Activated T-helper 2 cell treated with anti-CD3 and anti-CD28 coated beads, Interferon-gamma antibody, Interleukin-2, Interleukin-4, amounts not matched to agents 10 μg/mL and 5 μg/mL and 100 μg/mL, durations not matched to agents 14 hours and 24 hours and 36 hours (primary cell): Measurements from ENCODE around the gene NEURL1B. TPM values are rescaled to one million over a fixed set of nuclear protein-coding genes. Genes with fewer than 3 reads are reported as not detected.

Experiments
- DNase-seq: peaks from one replicate; pipeline ENCODE4 v3.0.0; 2021; ENCODE audit warnings: low spot score
- H3K27ac Mint-ChIP-seq: one replicate; pipeline ENCODE4 v1.8.0; 2021; ENCODE audit warnings: mixed read lengths
- H3K27me3 Mint-ChIP-seq: one replicate; pipeline ENCODE4 v1.8.0; 2021; ENCODE audit warnings: low read depth, mixed read lengths
- H3K36me3 Mint-ChIP-seq: one replicate; pipeline ENCODE4 v1.8.0; 2021; ENCODE audit warnings: low read depth, mixed read lengths
- H3K4me1 Mint-ChIP-seq: one replicate; pipeline ENCODE4 v1.8.0; 2021; ENCODE audit warnings: low read depth, mixed read lengths
- H3K4me3 Mint-ChIP-seq: one replicate; pipeline ENCODE4 v1.8.0; 2021; ENCODE audit warnings: low read depth, mild to moderate bottlenecking, moderate library complexity, mixed read lengths
- H3K9me3 Mint-ChIP-seq: one replicate; pipeline ENCODE4 v1.8.0; 2021; ENCODE audit warnings: mixed read lengths
- intact Hi-C: fragments of 100-400 bp; cut with micrococcal nuclease; formaldehyde crosslinking; loops from one replicate; pipeline ENCODE4 v1.15.1; 2023
- total RNA-seq: library from RNA; stranded (reverse); gene quantifications from 2 replicates; pipeline ENCODE4 v1.2.3, GENCODE V29; 2022

The NEURL1B gene
- total RNA-seq, 1 donor from 2014 or later, result 0.37 TPM

DNA sequence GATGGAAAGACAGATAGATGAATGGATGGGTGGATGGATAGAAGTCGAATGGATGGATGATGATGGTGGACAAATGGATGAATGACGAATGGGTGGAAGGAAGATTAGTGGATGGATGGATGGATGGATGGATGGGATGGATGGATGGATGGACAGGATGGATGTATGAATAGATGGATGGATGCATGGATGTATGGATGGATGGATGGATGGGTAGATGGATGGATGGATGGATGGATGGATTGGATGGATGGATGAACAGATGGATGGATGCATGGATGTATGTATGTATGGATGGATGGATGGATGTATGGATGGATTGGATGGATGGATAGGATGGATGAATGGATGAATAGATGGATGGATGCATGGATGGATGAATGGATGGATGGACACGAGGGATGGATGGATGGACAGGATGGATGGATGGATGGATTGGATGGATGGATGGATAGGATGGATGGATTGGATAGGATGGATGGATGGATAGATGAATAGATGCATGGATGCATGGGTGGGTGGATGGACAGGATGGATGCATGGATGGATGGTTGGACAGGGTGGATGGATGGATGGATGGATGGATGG is 77.6 kb downstream of the NEURL1B start:
- Mint-ChIP-seq H3K27ac (no peak overlapping the region), H3K4me3 (no peak overlapping the region), H3K27me3 (no peaks in the 10 kb centered on the region), H3K36me3 (no peaks in the 10 kb centered on the region), H3K4me1 (peaks cover 6% of the 10 kb centered on the region), H3K9me3 (no peaks in the 10 kb centered on the region)
- no peak for DNase-seq
- intact Hi-C loops, result loop anchor here (10.0 kb wide), 1 partner anchor 116 kb away; the partner anchor contains the start of gene ERGIC1

DNA sequence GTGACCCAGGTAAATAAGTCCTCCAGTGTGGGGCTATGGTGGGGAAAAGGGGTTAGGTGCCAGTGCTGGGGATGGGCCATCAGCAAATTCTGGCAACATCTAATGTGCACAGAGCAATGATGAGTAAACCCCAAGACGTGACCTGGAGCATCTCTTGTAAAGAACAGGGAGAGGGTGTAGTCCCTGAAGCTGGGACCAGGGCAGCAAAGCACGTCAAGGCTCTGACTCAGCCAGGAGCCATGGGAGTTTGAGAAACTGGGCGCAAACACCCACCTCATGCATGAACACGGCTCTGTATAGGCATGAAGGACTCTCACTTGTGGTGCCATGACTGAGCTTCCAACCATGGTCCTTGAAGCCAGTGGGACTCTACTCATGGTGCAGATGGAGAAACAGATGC is 78.1 kb downstream of the NEURL1B start:
- H3K4me3 Mint-ChIP-seq, result no peak overlapping the region
- intact Hi-C loops, result loop anchor here (10.0 kb wide), 1 partner anchor 116 kb away; the partner anchor contains the start of gene ERGIC1
- peaks cover 6% of the 10 kb centered on the region for H3K4me1 Mint-ChIP-seq
- DNase-seq, result no peak
- H3K27me3 Mint-ChIP-seq, result no peaks in the 10 kb centered on the region
- H3K27ac Mint-ChIP-seq, result no peak overlapping the region
- H3K9me3 Mint-ChIP-seq, result no peaks in the 10 kb centered on the region
- H3K36me3 Mint-ChIP-seq, result no peaks in the 10 kb centered on the region

DNA sequence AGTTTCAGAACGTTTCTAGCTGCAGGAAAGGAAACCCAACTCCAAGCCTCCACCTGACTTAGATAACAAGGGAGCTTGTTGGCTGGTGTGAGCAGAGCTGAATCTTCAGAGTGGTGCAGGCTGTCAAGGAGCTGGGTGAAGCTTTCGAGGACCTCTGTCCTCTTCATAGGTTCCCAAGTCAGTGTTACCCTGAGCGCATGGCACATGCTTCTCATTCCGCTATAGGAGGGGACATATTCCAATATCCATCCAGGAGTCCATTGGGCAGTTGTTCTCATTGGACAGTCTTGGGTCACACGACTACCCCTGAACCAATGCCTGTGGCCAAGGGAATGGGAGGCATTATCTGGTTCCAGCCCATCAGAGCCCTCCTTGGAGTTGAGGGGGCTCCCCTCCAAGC is 79.6 kb downstream of the NEURL1B start:
- H3K4me1 Mint-ChIP-seq, result peaks cover 6% of the 10 kb centered on the region
- no peak overlapping the region for H3K4me3 Mint-ChIP-seq
- no peaks in the 10 kb centered on the region for H3K9me3 Mint-ChIP-seq
- no peaks in the 10 kb centered on the region for H3K27me3 Mint-ChIP-seq
- H3K27ac Mint-ChIP-seq, result no peak overlapping the region
- no peaks in the 10 kb centered on the region for H3K36me3 Mint-ChIP-seq
- DNase-seq, result no peak
- intact Hi-C loops, result no loop called here

DNA sequence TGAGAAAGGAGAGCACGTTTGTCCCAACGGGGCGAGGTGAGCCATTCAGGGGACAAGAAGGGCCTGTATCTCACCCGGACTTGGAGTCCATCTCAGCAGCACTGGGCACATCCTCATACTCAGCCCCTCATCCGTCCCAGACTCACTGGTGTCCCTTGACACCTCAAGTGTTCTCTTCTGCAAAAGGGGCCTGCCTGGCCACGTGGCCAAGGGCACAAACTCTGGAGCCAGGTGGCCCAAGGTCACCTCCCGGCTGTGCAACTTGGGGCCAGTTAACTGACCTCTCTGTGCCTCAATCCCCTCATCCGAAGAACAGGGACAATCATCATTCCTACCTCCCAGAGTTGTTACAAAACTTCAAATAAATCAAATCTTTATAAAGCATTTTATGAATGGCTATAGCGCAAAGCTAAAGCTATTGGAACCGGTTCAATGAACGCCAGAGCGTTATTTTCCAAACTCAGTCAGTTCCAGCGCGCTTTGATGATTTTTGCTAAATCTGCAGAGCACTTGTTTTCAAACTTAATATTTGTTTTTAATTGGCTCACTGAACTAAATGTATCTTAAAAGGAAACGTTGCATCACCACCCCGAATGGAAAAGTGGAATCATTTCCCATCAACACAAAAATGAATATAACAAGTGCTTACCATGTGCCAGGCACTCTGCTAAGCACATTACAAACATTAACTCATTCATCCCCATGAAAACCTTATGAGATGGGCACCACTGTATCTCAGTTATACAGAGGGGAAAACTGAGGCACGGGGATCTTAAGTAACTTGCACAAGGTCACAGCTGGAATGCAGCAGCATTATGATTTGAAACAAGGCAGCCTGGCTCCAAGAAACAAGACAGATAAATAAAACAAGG is 80.6 kb downstream of the NEURL1B start:
- intact Hi-C loops, result no loop called here
- no peaks in the 10 kb centered on the region for H3K27me3 Mint-ChIP-seq
- DNase-seq, result no peak
- no peaks in the 10 kb centered on the region for H3K36me3 Mint-ChIP-seq
- no peak overlapping the region for H3K4me3 Mint-ChIP-seq
- peaks cover 6% of the 10 kb centered on the region for H3K4me1 Mint-ChIP-seq
- no peaks in the 10 kb centered on the region for H3K9me3 Mint-ChIP-seq
- H3K27ac Mint-ChIP-seq, result no peak overlapping the region

DNA sequence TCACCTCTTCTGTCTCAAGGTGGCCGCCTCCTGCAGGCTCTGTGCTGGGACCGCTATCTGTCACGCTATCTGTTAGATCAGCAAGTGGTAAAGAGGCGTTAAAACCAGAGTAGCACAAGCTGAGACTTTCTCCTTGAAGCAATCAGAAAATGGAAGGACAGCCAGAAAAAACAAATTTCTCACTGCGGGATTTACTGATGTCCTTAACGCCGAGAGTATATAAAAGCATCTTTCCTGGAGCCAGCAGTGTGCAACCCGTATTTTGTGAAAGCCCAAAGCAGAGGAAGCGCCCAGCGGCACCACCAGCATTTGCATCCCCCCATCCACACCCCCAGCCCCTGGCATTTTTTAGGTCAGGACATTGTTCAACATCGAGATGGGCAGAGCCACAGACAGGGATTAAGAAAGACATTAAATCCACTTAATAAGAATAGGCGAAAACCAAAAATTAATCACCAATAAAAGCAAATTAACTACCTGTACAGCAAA is 81.3 kb downstream of the NEURL1B start:
- Mint-ChIP-seq H3K36me3 (no peaks in the 10 kb centered on the region), H3K4me3 (no peak overlapping the region), H3K27me3 (no peaks in the 10 kb centered on the region), H3K4me1 (peaks cover 4% of the 10 kb centered on the region), H3K9me3 (no peaks in the 10 kb centered on the region), H3K27ac (no peak overlapping the region)
- intact Hi-C loops, result no loop called here
- DNase-seq, result no peak

DNA sequence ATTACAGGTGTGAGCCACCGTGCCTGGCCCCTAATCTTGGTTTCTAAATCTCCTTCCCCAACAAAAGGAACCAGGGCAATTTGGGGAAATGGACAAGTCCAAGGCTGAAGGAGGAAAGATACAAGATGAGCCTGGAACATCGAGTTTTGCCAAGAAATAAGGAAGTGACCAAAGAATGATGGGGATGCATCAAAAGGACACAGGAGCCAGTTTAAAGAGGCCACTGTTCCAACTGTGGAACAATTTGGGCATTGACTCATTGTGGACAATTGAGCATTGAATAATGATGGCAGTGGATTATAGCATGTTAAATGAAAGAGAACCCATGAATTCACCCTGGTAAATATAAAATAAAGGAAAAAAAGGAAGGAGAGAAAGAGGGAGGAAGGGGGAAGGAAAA is 82.4 kb downstream of the NEURL1B start:
- H3K36me3 Mint-ChIP-seq, result no peaks in the 10 kb centered on the region
- H3K27me3 Mint-ChIP-seq, result no peaks in the 10 kb centered on the region
- H3K27ac Mint-ChIP-seq, result no peak overlapping the region
- intact Hi-C loops, result no loop called here
- H3K4me3 Mint-ChIP-seq, result no peak overlapping the region
- no peaks in the 10 kb centered on the region for H3K9me3 Mint-ChIP-seq
- H3K4me1 Mint-ChIP-seq, result peaks cover 4% of the 10 kb centered on the region
- DNase-seq, result no peak

DNA sequence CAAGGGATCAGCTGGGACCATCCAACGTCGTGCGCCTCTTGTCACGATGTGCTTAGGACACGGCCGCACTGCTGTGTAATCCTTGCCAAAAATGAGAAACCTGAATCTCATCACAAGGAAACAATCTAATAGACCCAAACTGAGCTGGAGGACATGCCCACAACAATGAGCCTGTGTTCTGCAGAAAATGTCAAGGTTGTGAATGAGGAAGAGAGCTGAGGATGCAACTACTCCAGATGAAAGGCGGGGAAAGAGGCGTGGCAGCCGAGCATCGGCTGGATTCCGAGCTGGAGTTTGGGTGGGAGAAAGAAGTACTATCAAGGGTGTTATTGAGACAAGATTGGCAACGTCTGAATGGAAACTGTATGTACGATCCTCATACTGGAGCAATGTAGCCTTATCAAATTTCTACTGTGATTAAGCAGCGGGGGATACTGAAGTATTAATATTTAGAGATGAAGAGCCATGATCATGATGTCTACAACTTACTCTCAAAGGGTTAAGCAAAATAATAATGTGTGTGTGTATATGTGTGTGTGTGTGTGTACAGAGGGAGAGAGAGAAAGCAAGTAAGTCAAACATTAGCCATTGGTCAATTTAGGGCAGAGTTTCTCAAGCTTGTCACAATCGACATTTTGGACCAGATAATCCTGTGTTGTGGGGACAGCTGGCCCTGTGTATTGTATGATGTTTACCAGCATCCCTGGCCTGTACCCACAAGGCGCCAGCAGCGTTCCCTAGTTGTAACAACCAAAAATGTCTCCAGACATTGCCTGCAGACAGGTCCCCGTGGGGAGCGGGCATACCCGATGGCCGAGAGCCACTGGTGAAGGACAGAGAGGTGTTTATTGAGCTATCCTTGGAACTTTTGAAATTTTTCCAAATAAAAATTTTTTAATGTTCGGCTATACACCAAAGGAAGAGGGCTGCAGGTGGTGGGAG is 83.5 kb downstream of the NEURL1B start:
- DNase-seq, result no peak

DNA sequence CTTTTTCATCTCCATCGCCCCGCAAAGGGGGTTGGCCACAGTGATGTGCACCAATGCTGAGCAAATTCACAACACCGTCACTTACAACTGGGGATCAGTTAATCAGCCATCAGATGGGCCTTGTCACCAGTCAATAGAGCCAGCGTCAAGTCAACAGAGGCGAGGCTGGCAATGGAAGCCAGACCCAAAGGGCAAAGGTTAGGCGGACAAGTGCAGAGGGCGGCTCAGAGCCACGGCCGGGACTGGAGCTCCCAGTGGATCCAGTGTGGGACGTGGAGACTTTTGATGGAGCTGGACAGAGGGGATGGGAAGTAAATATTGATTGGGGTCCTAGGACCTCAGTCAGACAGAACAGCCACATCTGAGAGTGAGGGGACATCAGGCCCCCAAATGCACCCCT is 84.2 kb downstream of the NEURL1B start:
- no peak overlapping the region for H3K4me3 Mint-ChIP-seq

More for the DNA sequence above, 83.5 kb downstream of the NEURL1B start:
- H3K4me1 Mint-ChIP-seq, result peaks cover 4% of the 10 kb centered on the region
- H3K9me3 Mint-ChIP-seq, result no peaks in the 10 kb centered on the region
- no peaks in the 10 kb centered on the region for H3K36me3 Mint-ChIP-seq
- H3K4me3 Mint-ChIP-seq, result no peak overlapping the region
- H3K27ac Mint-ChIP-seq, result no peak overlapping the region
- intact Hi-C loops, result no loop called here
- H3K27me3 Mint-ChIP-seq, result no peaks in the 10 kb centered on the region

DNA sequence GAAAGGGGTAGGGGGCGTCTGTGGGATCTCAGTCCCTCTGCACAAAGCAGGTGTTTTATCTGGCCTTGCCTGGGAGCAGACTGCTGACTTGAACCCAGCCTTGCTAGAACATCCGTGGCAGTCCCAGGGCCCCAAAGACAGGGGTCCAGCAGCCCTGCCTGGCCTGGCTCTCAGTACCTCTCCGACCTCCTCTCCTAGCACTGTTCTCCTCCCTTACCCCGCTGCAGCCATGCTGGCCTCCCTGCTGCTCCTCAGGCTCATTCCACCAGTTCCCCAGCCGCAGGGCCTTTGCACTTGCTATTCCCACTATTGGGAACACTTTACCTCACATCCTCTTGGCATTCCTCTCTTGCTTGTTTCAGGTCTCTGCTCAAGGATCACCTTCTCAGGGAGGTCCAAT is 84.7 kb downstream of the NEURL1B start:
- H3K27ac Mint-ChIP-seq, result no peak overlapping the region
- peaks cover 4% of the 10 kb centered on the region for H3K4me1 Mint-ChIP-seq
- no peak for DNase-seq
- intact Hi-C loops, result no loop called here
- H3K36me3 Mint-ChIP-seq, result no peaks in the 10 kb centered on the region
- H3K27me3 Mint-ChIP-seq, result no peaks in the 10 kb centered on the region
- H3K9me3 Mint-ChIP-seq, result no peaks in the 10 kb centered on the region
- no peak overlapping the region for H3K4me3 Mint-ChIP-seq

More for the DNA sequence above, 84.2 kb downstream of the NEURL1B start:
- Mint-ChIP-seq H3K9me3 (no peaks in the 10 kb centered on the region), H3K27me3 (no peaks in the 10 kb centered on the region), H3K4me1 (peaks cover 4% of the 10 kb centered on the region), H3K27ac (no peak overlapping the region), H3K36me3 (no peaks in the 10 kb centered on the region)
- DNase-seq, result no peak
- intact Hi-C loops, result no loop called here

DNA sequence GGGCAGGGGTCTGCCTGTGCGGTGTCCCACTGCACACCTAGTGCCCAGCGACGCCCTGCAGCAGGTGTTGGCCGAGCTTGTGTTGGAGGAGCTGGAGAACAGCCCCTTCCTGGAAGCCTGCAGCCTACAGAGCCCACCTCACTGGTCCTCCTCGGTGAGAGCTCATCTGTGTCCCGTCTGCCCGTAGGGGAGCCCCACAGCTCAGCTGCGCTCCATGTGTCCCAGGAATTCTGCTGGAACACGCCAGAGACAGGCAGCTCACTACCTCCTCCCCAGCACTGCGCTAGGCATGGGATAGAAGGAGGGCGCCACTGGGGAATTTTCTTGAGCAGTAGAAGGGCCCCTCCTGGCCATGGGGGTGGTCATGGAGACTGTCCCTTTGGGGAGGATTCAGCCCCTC is 85.9 kb downstream of the NEURL1B start:
- Mint-ChIP-seq H3K4me3 (no peak overlapping the region), H3K27me3 (no peaks in the 10 kb centered on the region), H3K9me3 (no peaks in the 10 kb centered on the region), H3K36me3 (no peaks in the 10 kb centered on the region), H3K27ac (no peak overlapping the region), H3K4me1 (peaks cover 4% of the 10 kb centered on the region)
- intact Hi-C loops, result no loop called here
- DNase-seq, result no peak

DNA sequence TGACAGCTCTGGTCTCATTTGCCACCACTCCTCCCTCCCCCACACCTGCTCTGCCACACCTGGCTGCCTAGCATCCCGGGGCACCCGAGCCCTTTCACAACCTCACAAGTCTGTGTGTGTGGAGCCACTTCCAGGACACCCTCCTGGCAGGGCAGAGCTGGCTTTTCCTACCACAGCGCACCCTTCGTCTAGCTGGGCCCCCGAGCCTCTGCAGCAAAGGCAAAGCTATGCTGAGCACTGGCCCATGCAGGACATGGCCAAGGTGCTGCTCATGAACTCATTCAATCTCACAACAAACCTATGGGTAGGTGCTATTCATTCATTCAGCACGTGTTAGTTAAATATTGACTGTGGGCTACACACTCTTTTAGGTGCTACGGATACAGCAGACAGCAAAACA is 86.5 kb downstream of the NEURL1B start:
- no peaks in the 10 kb centered on the region for H3K9me3 Mint-ChIP-seq
- H3K27ac Mint-ChIP-seq, result no peak overlapping the region
- intact Hi-C loops, result no loop called here
- DNase-seq, result no peak
- peaks cover under 1% of the 10 kb centered on the region for H3K4me1 Mint-ChIP-seq
- H3K27me3 Mint-ChIP-seq, result no peaks in the 10 kb centered on the region
- H3K36me3 Mint-ChIP-seq, result no peaks in the 10 kb centered on the region
- H3K4me3 Mint-ChIP-seq, result no peak overlapping the region

DNA sequence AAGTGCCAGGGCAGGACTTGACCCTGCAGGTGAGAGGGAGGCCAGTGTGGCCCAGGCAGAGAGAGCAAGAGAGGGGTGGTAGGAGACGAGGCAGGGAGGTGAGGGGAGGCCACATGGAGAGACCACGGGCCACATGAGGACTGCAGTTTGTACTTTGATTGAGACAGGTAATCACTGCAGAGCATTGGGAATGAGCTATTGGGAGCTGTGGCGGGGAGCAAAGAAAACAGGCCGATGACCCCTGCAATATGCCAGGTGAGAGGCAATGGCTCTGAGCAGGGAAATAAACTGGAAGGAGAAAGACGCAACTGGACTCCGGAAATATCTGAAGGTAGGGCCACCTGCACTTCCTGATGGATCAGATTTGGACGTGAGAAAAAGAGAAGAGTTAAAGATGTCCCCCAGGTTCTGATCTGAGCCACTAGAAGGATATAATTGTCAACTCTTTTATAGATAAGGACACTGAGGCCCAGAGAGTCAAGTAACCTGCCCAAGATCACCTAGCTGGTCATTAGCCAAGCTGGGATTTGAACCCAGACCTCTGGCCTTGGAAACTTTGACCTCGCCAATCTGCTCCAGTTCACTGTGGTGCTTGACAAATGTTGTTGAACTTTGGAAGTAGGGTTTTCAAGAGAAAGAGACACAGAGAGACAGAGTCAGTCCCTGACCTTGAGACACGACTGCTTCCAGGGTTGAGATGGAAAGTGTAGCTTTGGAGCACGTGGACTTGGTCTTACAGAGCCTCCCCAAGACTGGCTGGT is 87.6 kb downstream of the NEURL1B start:
- DNase-seq, result no peak

More for the DNA sequence above, 87.6 kb downstream of the NEURL1B start:
- H3K27me3 Mint-ChIP-seq, result no peaks in the 10 kb centered on the region
- H3K4me1 Mint-ChIP-seq, result no peaks in the 10 kb centered on the region
- H3K36me3 Mint-ChIP-seq, result no peaks in the 10 kb centered on the region
- H3K4me3 Mint-ChIP-seq, result no peak overlapping the region
- intact Hi-C loops, result no loop called here
- H3K9me3 Mint-ChIP-seq, result no peaks in the 10 kb centered on the region
- H3K27ac Mint-ChIP-seq, result no peak overlapping the region
